Measurements from ENCODE around the gene CD55. TPM values are rescaled to one million over a fixed set of nuclear protein-coding genes. Genes with fewer than 3 reads are reported as not detected.

Gene CD55
- total and polyA plus RNA-seq, 9 donors = 32.8 to 237 (median 89.7) TPM

DNA sequence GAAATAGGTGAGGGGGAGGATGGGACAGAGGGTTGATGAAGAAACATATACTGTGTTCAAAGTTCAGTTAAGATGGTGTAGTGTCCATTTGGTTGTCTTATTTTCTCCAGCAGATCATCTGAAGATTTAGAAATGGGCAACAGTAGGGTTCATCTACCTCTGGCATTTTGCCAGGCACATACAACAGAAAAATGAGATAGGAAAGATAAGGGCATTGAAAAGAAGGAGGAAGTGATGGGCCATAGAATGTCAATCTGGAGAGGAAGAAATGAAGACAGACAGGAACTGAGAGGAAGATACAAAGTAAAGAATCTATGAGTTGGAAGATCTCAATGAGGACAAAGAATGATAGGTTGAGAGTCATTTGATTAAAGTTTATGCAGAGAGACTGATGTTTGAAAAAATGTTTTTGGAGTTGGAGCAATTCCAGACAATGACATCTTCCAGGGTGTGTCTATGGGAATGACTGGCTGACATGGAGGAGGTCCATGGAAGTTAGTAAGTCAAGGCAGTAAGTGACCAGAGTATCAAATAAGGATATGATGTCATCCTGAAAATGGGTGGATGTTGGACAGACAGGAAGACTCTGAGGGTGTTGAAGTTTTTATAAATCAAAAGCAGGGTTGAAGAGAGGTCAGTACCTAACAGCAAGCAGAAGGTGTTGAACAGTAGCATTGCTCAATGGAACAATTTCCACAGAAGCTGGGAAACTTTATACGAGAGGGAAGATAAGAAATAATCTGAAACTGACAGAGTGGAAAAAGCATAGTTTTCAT lies 18.7 kb upstream of the CD55 start:
- TF ChIP-seq POLR2A (IDR thresholded peaks at IDR 0.05) (no peak), EP300 (IDR thresholded peaks at IDR 0.05) (no peak)
- TF ChIP-seq, protein P1, sequence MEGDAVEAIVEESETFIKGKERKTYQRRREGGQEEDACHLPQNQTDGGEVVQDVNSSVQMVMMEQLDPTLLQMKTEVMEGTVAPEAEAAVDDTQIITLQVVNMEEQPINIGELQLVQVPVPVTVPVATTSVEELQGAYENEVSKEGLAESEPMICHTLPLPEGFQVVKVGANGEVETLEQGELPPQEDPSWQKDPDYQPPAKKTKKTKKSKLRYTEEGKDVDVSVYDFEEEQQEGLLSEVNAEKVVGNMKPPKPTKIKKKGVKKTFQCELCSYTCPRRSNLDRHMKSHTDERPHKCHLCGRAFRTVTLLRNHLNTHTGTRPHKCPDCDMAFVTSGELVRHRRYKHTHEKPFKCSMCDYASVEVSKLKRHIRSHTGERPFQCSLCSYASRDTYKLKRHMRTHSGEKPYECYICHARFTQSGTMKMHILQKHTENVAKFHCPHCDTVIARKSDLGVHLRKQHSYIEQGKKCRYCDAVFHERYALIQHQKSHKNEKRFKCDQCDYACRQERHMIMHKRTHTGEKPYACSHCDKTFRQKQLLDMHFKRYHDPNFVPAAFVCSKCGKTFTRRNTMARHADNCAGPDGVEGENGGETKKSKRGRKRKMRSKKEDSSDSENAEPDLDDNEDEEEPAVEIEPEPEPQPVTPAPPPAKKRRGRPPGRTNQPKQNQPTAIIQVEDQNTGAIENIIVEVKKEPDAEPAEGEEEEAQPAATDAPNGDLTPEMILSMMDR (IDR thresholded peaks at IDR 0.05) = no peak

DNA sequence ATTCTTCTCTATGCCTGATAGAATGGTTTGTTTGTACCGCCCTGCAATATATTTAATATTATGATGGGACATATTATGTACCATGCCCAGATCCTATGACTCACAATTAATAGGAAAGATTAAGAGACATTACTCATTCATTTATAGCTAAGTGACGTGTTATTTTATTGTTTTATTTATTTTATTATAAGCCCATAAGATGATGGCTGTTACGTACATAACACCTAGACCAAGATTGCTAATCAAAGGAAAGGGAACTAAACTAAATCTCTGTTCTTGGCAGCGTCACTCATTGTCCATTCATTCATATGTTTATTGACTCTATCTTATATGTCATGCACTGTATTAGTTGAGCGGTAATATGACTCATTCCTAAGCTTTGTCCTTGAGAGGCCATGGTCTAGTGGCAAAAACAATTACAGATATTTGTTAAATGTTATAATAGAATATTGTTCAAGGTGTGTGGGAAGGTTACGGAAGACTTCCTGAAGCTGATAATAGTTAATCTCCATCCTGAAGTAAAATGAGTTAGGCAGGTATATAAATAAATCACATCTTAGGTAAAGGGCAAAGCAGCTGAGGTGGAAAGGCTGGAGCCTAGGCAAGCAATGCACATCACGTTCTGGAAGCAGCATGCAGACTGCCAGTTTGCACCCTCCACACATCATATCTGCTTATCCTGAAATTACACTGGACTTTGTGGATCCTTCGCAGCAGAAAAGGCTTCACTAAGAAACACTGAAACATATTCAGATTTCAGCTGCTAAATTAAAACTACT lies 16.6 kb upstream of the CD55 start:
- TF ChIP-seq, protein P1 (IDR thresholded peaks at IDR 0.05) = no peak
- TF ChIP-seq POLR2A (IDR thresholded peaks at IDR 0.05) (no peak), EP300 (IDR thresholded peaks at IDR 0.05) (no peak)
- no peak overlapping the region for H3K4me3 ChIP-seq
- no peaks in the 10 kb centered on the region for H3K9me3 ChIP-seq
- DNase-seq = no peak
- H3K27ac ChIP-seq = no peak overlapping the region
- peaks cover under 1% of the 10 kb centered on the region for H3K4me1 ChIP-seq (ENCODE audit: insufficient read depth)
- no peaks in the 10 kb centered on the region for H3K36me3 ChIP-seq
- 91 to 93% (median 92%) methylated on average over 8 of the region's 8 CpGs for WGBS, 3 donors
- intact Hi-C loops (cut with DNase I) = no loop called here
- no peaks in the 10 kb centered on the region for H3K27me3 ChIP-seq

More for the DNA sequence above, 18.7 kb upstream of the CD55 start:
- Histone ChIP-seq H3K4me3 (no peak overlapping the region), H3K36me3 (no peaks in the 10 kb centered on the region), H3K27ac (no peak overlapping the region), H3K4me1 (ENCODE audit: insufficient read depth) (no peaks in the 10 kb centered on the region), H3K9me3 (no peaks in the 10 kb centered on the region), H3K27me3 (no peaks in the 10 kb centered on the region)
- no peak for DNase-seq
- intact Hi-C loops (cut with DNase I) = no loop called here
- 88 to 90% (median 88%) methylated on average over 1 of the region's 1 CpG for WGBS, 3 donors

DNA sequence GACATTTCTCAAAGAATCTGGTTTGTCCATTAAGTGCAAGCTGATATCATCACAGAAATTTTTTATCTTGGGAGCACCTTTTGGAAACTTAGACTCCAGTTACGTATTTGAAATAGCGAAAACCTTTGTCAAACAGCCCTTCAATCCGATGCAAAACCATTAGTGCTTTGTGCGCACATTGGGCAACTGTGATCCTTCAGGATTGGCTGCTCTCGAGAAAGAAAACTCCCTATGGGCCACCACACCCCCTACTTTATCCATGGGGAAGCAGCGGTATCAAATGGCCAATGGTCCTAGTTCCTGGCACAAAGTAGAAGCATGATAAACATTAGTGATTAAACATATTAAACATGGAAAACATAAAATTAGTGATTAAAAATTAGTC lies 16.0 kb upstream of the CD55 start:
- H3K27ac ChIP-seq = no peak overlapping the region
- peaks cover 1% of the 10 kb centered on the region for H3K4me1 ChIP-seq (ENCODE audit: insufficient read depth)
- no peaks in the 10 kb centered on the region for H3K27me3 ChIP-seq
- no peak for DNase-seq
- TF ChIP-seq EP300 (IDR thresholded peaks at IDR 0.05) = no peak
- TF ChIP-seq, protein P1 (IDR thresholded peaks at IDR 0.05) = no peak
- no peak for TF ChIP-seq POLR2A (IDR thresholded peaks at IDR 0.05)
- no peaks in the 10 kb centered on the region for H3K36me3 ChIP-seq
- no peaks in the 10 kb centered on the region for H3K9me3 ChIP-seq
- no peak overlapping the region for H3K4me3 ChIP-seq
- WGBS, 3 donors = 81 to 91% (median 90%) methylated on average over 6 of the region's 6 CpGs
- intact Hi-C loops (cut with DNase I) = no loop called here

DNA sequence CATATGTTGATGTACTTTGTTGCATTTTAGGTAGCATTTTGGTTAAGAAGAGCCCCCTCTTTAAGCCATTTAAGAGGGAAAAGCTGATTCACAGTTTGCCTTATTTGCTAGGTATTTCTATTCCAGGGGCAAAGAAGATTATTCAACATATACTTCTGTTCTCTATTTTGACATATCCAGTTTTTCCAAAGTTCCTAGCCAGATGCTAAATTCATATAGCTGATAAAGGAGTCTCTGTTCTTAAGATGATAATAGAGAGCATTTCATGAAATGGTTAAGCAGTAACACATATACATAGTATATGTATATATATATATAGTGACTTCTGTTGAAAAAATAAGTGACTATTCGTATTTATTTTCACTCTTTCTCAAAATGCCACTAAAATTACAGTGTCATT lies 15.5 kb upstream of the CD55 start:
- H3K9me3 ChIP-seq = no peaks in the 10 kb centered on the region
- WGBS, 3 donors = 89 to 95% (median 94%) methylated on average over 1 of the region's 1 CpG
- no peak overlapping the region for H3K27ac ChIP-seq
- H3K27me3 ChIP-seq = no peaks in the 10 kb centered on the region
- TF ChIP-seq EP300 (IDR thresholded peaks at IDR 0.05) (no peak), POLR2A (IDR thresholded peaks at IDR 0.05) (no peak)
- intact Hi-C loops (cut with DNase I) = no loop called here
- peaks cover 1% of the 10 kb centered on the region for H3K4me1 ChIP-seq (ENCODE audit: insufficient read depth)
- H3K4me3 ChIP-seq = no peak overlapping the region
- no peaks in the 10 kb centered on the region for H3K36me3 ChIP-seq
- DNase-seq = no peak

DNA sequence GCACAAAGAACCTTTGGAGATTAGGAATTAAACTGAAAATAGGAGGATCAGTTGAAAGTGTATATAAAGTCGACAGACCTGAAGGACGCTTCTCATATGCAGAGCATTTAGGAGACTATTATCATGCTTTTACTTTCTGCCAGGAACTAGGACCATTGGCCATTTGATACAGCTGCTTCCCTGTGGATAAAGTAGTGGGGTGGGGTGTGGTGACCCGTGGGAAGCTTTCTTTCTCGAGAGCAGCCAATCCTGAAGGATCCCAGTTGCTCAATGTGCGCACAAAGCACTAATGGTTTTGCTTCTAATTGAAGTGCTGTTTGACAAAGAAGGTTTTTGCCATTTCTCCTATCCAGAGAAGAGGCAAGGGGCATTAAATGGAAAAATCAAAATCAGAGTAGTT lies 14.9 kb upstream of the CD55 start:
- WGBS, 3 donors = 66 to 79% (median 76%) methylated on average over 5 of the region's 5 CpGs
- H3K4me1 ChIP-seq (ENCODE audit: insufficient read depth) = peaks cover 3% of the 10 kb centered on the region
- H3K27me3 ChIP-seq = no peaks in the 10 kb centered on the region
- no peak overlapping the region for H3K27ac ChIP-seq
- no peaks in the 10 kb centered on the region for H3K9me3 ChIP-seq
- no peak overlapping the region for H3K4me3 ChIP-seq
- intact Hi-C loops (cut with DNase I) = no loop called here
- no peaks in the 10 kb centered on the region for H3K36me3 ChIP-seq
- DNase-seq = no peak
- no peak for TF ChIP-seq EP300 (IDR thresholded peaks at IDR 0.05)
- no peak for TF ChIP-seq POLR2A (IDR thresholded peaks at IDR 0.05)
- TF ChIP-seq, protein P1 (IDR thresholded peaks at IDR 0.05) = no peak
